RWPE1 (cell line): ENCODE measurements around the gene SPATA20.

Experiments used
- CTCF ChIA-PET: fragments of 350-600 bp; sonication (Branson Sonifier 250); formaldehyde crosslinking; extraction: SDS; loops from one replicate; lab custom pipeline; 2021; lab: Yijun Ruan, JAX
- POLR2A ChIA-PET: fragments of 400-600 bp; formaldehyde crosslinking; extraction: SDS; loops from one replicate; lab custom pipeline; 2020; ENCODE audit warnings: antibody characterized with exemption; ENCODE audit not compliant: low non-redundant PET; lab: Yijun Ruan, JAX
- DNase-seq: peaks from one replicate; pipeline ENCODE4 v3.0.0; 2012; ENCODE audit warnings: low spot score
- H3K27ac ChIP-seq: fragments of 450-650 bp; 2 replicates; pipeline ENCODE4 v1.5.1; 2017
- TF ChIP-seq, protein P1 (sequence below): fragments of 450-650 bp; conservative IDR thresholded peaks from 2 replicates; pipeline ENCODE4 v1.5.1; 2017; ENCODE audit warnings: low read depth, mild to moderate bottlenecking

Gene SPATA20

DNA sequence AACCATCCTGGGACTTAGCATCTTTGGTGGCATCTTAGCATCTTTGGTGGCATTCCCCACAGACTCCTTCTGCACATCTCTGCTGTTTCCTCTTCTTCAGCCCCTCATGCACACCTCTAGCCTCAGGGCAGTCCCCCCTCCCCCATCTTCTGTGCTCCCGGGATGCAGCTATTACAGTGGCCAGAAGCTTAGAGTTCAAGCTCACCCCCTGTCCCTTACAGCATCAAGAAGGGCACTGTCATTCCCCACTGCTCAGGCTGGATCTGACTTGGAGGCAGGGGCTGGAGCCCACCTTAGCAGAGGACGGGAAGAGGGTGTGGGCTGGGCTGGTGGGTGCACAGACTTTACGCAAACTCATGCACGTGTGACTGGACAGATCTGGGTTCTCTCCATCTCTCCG is 13.8 kb upstream of the SPATA20 start:
- DNase-seq: no peak
- peak overlapping the region; percentile 93 for H3K27ac ChIP-seq
- ChIA-PET CTCF (interaction anchor here (0.6 to 2.0 kb wide), 7 partner anchors 10 to 150 kb away, joined by 3 to 15 read pairs (median 4); no protein-coding TSS in a partner anchor), POLR2A (interaction anchor here (0.8 to 1.1 kb wide), 2 partner anchors 21 to 32 kb away, joined by 3 read pairs; no protein-coding TSS in a partner anchor)
- TF ChIP-seq, protein P1, sequence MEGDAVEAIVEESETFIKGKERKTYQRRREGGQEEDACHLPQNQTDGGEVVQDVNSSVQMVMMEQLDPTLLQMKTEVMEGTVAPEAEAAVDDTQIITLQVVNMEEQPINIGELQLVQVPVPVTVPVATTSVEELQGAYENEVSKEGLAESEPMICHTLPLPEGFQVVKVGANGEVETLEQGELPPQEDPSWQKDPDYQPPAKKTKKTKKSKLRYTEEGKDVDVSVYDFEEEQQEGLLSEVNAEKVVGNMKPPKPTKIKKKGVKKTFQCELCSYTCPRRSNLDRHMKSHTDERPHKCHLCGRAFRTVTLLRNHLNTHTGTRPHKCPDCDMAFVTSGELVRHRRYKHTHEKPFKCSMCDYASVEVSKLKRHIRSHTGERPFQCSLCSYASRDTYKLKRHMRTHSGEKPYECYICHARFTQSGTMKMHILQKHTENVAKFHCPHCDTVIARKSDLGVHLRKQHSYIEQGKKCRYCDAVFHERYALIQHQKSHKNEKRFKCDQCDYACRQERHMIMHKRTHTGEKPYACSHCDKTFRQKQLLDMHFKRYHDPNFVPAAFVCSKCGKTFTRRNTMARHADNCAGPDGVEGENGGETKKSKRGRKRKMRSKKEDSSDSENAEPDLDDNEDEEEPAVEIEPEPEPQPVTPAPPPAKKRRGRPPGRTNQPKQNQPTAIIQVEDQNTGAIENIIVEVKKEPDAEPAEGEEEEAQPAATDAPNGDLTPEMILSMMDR: no peak

DNA sequence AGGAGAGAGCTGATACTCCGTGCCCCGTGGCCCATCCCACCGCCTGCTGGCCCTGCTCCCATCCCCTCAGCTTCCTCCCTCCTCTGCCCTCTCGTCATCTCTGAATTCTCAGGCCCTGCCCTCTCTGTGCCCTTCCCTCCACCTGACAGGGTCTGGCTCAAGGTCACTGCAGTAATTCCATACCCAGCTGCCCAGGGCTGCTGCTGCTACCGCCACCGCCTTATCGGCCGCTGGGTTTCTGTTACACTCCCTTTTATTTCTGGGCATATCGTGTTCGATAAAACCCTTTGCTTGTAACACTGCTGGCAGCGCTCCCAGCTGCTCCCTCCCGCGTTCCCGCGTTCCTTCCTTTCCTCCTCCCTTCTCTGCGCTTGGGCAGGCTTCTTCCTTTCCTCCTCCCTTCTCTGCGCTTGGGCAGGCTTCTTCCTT is 13.2 kb upstream of the SPATA20 start:
- TF ChIP-seq, protein P1: no peak
- peak overlapping the region; percentile 93 for H3K27ac ChIP-seq
- DNase-seq: no peak
- POLR2A ChIA-PET: interaction anchor here (0.8 kb wide), 1 partner anchor 22 kb away, joined by 3 read pairs; no protein-coding TSS in a partner anchor
- CTCF ChIA-PET: interaction anchor here (0.6 to 2.0 kb wide), 6 partner anchors 9 to 149 kb away, joined by 3 to 6 read pairs (median 4); no protein-coding TSS in a partner anchor

DNA sequence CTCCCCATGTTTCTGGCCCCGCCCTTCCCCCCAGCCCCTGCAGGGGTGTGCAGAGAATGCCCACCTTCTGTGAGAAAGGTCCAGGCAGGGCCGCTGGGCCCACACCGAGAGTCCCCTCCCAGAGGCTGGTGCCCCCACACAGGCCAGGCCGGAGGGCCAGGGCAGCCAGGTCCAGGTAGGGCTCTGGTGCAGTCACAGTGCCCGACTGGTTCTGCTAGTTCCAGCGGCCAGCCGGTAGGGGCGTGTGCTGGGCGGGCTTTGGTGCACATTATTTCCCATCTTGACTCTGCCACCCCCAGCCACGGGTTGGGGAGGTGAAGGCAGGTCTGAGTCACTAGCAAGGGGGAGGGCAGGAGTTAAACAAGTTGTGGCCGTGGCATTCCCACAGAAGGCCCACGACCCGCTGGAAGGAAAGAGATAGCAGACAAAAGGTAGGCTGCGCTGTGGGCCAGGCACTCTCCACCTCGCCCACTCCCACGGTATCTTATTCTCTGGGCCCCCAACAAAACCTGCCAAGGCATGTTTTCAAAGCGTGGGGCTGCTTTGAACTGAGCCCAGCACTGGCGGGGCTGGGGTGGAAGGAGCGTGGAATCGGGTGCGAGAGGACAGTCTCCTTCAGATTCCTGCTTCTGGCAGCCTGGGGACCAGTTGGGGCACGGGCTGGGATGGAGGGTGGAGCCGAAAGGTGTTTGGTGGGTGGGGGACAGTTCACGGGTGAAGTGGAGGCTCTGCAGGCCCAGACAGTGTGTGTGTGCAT is 12.6 kb upstream of the SPATA20 start:
- DNase-seq: peak; percentile 89
- CTCF ChIA-PET: interaction anchor here (1.0 kb wide), 2 partner anchors 8 to 92 kb away, joined by 3 read pairs; no protein-coding TSS in a partner anchor
- peak overlapping the region; percentile 93 for H3K27ac ChIP-seq
- TF ChIP-seq, protein P1: peak; percentile 75
- POLR2A ChIA-PET: no interaction called here

GRCh38 chr17:50534979-50535326 is 12.0 kb upstream of the SPATA20 start:
- ChIA-PET CTCF (no interaction called here), POLR2A (no interaction called here)
- no peak for DNase-seq
- TF ChIP-seq, protein P1: no peak
- peak overlapping the region; percentile 93 for H3K27ac ChIP-seq

- no peak for DNase-seq
- ChIA-PET CTCF (interaction anchor here (0.8 kb wide), 1 partner anchor 56 kb away, joined by 3 read pairs; no protein-coding TSS in a partner anchor), POLR2A (interaction anchor here (0.6 kb wide), 1 partner anchor 11 kb away, joined by 3 read pairs; no protein-coding TSS in a partner anchor)
- peak overlapping the region; percentile 93 for H3K27ac ChIP-seq
- TF ChIP-seq, protein P1: no peak
Observed at GRCh38 chr17:50535407-50535806, 11.6 kb upstream of the SPATA20 start.

- DNase-seq: no peak
- CTCF ChIA-PET: interaction anchor here (1.2 kb wide), 1 partner anchor 58 kb away, joined by 3 read pairs; no protein-coding TSS in a partner anchor
- no peak overlapping the region for H3K27ac ChIP-seq
- POLR2A ChIA-PET: no interaction called here
- TF ChIP-seq, protein P1: no peak
Observed at GRCh38 chr17:50536683-50537646, 10.0 kb upstream of the SPATA20 start.
